HG02610 (cell line): ENCODE measurements around the gene CADPS.

Experiments used
- ATAC-seq: cut with Tn5 transposase; IDR thresholded peaks from one replicate; pipeline ENCODE4 v1.9.1; 2021; ENCODE audit warnings: mild to moderate bottlenecking, moderate library complexity; ENCODE audit not compliant: unreplicated experiment

CADPS gene

GRCh38 chr3:62873761-62874710 lies 1.2 kb downstream of the CADPS start:
- ATAC-seq: no peak

- no peak for ATAC-seq
These were observed 1.8 kb downstream of the CADPS start for GRCh38 chr3:62873451-62873760.

- ATAC-seq: no peak
These were observed 2.9 kb downstream of the CADPS start for GRCh38 chr3:62872318-62872717.

- ATAC-seq: no peak
These were observed 4.9 kb downstream of the CADPS start for GRCh38 chr3:62870321-62870720.

- ATAC-seq: no peak
These were observed 11.6 kb downstream of the CADPS start for GRCh38 chr3:62863648-62864047.

- no peak for ATAC-seq
These were observed 15.9 kb downstream of the CADPS start for GRCh38 chr3:62859203-62859791.

GRCh38 chr3:62845996-62846395 lies 29.2 kb downstream of the CADPS start:
- no peak for ATAC-seq

- no peak for ATAC-seq
These were observed 31.7 kb downstream of the CADPS start for GRCh38 chr3:62843508-62843907.

- no peak for ATAC-seq
These were observed 35.5 kb downstream of the CADPS start for GRCh38 chr3:62839748-62840147.

- no peak for ATAC-seq
These were observed 38.0 kb downstream of the CADPS start for GRCh38 chr3:62837145-62837787.

- peak; percentile 62 for ATAC-seq
These were observed 39.5 kb downstream of the CADPS start for GRCh38 chr3:62835554-62836236.

- ATAC-seq: no peak
These were observed 41.7 kb downstream of the CADPS start for GRCh38 chr3:62833538-62833937.

GRCh38 chr3:62832553-62832952 lies 42.7 kb downstream of the CADPS start:
- ATAC-seq: no peak

GRCh38 chr3:62830727-62831322 lies 44.4 kb downstream of the CADPS start:
- no peak for ATAC-seq

- no peak for ATAC-seq
These were observed 47.7 kb downstream of the CADPS start for GRCh38 chr3:62827550-62827949.

- no peak for ATAC-seq
These were observed 50.1 kb downstream of the CADPS start for GRCh38 chr3:62824965-62825592.

GRCh38 chr3:62823461-62824050 lies 51.7 kb downstream of the CADPS start:
- no peak for ATAC-seq

- ATAC-seq: no peak
These were observed 52.3 kb downstream of the CADPS start for GRCh38 chr3:62822905-62823304.

- ATAC-seq: no peak
These were observed 56.9 kb downstream of the CADPS start for GRCh38 chr3:62818347-62818746.

GRCh38 chr3:62817678-62818077 lies 57.5 kb downstream of the CADPS start:
- no peak for ATAC-seq
